ENCODE data around the gene TMA16. TPM values are rescaled to one million over a fixed set of nuclear protein-coding genes. Genes with fewer than 3 reads are reported as not detected.

TMA16 gene
- total RNA-seq, 1 donor from 2014 or later = 23.2 TPM

DNA sequence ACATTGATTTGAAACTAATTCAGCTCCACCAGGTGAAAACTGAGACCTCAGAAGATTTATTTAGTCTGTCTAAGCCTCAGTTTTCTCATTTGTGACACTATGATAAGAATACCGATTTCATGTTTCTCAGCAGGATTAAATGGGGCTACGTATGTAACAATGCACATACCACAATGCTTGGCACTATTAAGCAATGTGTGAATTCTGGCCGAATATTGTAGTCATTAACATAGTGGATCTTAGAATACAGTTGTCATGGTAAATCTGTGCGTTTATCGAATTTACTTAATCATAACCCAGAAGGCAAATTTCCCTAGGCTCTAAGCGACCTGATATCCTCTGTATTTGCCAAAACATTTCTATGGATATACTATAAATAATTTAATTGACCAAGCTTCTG lies 69.1 kb downstream of the TMA16 start:
- DNase-seq = no peak

DNA sequence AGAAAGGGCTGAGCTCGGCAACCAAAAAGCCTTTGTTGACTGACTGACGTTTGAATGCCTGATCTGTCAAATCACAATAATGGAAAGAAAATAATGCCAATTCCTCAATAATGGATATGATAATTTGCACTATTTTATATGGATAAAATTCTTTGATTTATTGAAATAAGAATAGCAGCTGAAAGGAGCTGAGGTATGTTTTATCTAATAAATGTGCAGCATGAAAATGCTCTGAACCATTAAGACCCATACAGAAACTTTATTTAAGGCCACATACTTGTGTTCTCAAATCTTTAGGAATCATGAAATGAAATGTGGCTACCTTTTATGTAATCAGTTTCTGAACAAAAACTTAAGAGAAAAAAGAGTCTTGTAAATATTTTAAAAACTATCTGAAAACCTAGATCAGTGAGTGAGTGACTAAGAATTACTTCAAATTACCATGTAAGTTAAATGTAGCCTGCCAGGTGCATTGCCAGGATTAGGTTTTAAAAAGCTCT lies 69.8 kb downstream of the TMA16 start:
- DNase-seq = no peak

DNA sequence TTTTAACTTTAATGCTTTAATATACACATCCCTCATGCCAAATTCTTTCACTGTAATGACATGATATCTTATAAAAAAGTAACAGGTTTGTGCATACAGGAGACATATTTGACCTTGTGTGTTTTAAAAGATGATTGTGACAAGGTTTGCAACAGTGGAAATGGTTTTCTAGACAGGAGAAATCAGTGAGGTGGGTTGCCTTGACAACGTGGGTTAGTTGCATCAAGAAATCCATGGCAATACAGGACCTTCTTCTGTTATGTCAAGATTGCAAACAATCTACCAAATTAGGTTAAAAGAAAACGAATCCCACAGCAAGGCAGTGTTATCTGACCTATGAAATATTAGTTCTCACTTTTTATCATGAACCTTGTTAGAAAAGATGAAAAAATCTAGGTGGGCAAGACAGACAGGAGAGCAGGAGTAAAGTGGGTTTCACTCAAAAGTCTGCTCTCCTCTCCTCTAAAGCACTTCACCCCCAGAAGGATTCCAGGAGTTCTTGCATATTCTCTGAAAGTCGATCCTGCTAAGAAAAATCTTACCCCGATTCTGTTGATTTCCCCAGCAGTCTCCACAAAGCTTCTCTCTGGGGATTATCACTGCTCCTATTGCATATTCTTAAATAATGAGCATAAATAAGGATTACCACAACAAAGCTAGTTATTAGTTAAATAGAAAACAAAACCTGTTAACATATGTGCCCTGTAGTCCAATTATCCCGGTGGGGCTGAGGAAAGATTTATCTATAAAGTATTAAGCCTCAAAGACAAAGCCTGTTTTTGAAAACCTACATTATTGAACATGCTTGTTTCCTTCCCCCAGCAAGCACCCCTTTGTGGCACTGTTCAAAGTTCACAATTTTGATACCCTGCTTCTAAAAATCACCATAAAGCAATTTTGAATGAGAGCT lies 71.0 kb downstream of the TMA16 start:
- no peak for DNase-seq

DNA sequence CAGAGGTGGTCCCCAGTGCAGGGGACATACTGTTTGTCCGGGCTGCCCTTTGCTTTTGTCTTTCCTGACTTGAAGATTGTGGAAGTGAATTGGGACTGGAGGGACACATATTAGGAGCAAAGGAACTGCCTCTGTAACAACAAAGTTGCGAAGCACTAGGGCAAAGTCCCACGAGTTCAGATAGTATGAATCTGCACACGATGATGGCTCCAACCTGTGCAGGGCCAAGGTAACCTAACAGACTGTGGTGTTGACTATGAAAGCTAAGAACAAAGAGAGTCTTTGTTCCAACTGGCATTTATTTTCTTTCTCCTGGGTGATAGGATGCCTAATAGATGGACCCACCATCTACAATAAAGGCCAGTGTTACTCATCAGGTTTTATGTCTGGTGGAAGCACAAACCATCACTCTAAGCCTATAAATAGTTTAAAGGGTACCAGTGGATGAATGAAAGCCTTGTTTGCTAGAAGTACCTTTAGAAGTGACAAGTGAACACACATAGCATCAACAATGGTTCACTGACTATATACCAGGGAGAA lies 71.8 kb downstream of the TMA16 start:
- no peak for DNase-seq

DNA sequence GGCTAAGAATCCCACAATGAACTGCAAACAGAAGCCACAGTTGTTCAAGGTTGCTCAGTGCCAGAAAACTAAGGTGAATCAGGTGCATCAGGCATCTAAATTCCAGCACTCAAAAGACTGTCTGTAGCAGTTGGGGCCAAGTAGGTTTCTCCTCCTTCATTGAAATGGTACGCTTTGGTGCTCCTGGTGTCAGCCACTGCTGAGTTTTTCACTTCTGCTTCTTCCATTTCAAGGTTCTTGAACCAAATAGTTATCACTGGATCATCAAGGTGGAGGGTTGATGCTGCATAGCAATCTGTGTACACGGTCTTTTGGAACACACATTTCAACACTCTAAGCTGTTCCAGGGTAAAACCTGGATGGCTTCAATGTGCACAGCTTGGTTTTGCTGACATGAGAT lies 74.4 kb downstream of the TMA16 start:
- DNase-seq = no peak

Other genes with a start within 250 kb of the TMA16 start
- gene NPY1R, start 162.1 kb upstream of the TMA16 start, total RNA-seq = 5.6 TPM
- 0.20 TPM for gene NPY5R, start 150.8 kb upstream of the TMA16 start, total RNA-seq
- gene TKTL2, start 20.9 kb upstream of the TMA16 start, total RNA-seq = not detected